ENCODE results near the gene SLC5A2.
"Not testable (repeated sequence)": the region's sequence is repeated elsewhere in the genome, so short reads cannot be mapped to it uniquely, and the experiment has no call there.

The SLC5A2 gene

DNA sequence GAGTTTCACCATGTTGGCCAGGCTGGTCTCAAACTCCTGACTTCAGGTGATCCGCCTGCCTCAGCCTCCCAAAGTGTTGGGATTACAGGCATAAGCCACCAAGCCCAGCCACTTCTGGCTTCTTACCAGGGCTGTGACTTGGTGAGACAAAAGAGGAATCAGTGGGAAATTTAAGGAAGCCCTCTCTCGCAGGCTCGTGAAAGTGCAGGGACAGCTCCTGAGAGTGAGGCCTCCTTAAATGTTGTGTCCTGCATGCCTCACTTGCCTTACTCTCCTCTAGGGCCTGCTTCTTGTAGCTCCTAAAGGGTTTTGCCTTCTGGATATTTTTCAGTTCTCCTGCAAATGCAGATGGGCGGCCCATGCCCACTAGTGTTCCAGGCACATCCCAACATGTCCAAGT, 50.0 kb downstream of the SLC5A2 start:
- Histone ChIP-seq H3K4me3 (ENCODE audit: low read length) (no peak overlapping the region), H3K9me3 (ENCODE audit: insufficient read depth, low read length) (no peaks in the 10 kb centered on the region), H3K4me1 (ENCODE audit: low read length) (no peaks in the 10 kb centered on the region), H4K20me1 (ENCODE audit: insufficient read depth, low read length) (no peaks in the 10 kb centered on the region), H3K27ac (ENCODE audit: low read length) (no peak overlapping the region), H3K4me2 (ENCODE audit: low read length) (no peak overlapping the region), H3K27me3 (ENCODE audit: low read depth, low read length) (no peaks in the 10 kb centered on the region), H2AFZ (ENCODE audit: low read depth, low read length) (no peak overlapping the region), H3K79me2 (ENCODE audit: low read length) (no peaks in the 10 kb centered on the region), H3K36me3 (replicated peaks; ENCODE audit: low read depth, low read length) (no peaks in the 10 kb centered on the region), H3K9ac (ENCODE audit: low read length) (no peak overlapping the region)
- no peak for TF ChIP-seq EZH2phosphoT487 (IDR thresholded peaks at IDR 0.05; ENCODE audit: low read depth)
- TF ChIP-seq, protein P1, sequence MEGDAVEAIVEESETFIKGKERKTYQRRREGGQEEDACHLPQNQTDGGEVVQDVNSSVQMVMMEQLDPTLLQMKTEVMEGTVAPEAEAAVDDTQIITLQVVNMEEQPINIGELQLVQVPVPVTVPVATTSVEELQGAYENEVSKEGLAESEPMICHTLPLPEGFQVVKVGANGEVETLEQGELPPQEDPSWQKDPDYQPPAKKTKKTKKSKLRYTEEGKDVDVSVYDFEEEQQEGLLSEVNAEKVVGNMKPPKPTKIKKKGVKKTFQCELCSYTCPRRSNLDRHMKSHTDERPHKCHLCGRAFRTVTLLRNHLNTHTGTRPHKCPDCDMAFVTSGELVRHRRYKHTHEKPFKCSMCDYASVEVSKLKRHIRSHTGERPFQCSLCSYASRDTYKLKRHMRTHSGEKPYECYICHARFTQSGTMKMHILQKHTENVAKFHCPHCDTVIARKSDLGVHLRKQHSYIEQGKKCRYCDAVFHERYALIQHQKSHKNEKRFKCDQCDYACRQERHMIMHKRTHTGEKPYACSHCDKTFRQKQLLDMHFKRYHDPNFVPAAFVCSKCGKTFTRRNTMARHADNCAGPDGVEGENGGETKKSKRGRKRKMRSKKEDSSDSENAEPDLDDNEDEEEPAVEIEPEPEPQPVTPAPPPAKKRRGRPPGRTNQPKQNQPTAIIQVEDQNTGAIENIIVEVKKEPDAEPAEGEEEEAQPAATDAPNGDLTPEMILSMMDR (IDR thresholded peaks at IDR 0.05; ENCODE audit: low read depth, low read length) = no peak

DNA sequence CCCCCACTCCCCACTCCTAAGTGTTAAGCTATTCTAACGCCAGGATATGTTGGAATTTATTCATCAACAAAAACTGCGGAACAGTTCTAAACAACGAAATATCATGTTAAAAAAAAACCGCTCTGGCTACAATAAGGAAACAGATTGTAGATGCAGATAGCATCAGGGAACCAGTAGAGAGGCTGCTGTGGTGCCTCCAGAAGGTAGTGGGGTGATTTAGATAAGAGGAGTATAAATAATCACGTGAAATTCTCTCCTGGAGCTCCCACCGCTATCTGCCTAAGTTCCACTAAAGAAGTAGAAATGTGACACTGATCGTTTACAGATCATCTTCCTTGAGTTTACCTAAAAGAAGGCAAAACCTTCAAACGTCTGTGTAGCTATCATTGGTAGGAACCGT, 52.8 kb downstream of the SLC5A2 start:
- Histone ChIP-seq H3K4me1 (ENCODE audit: low read length) (no peaks in the 10 kb centered on the region), H3K36me3 (replicated peaks; ENCODE audit: low read depth, low read length) (no peaks in the 10 kb centered on the region), H4K20me1 (ENCODE audit: insufficient read depth, low read length) (no peaks in the 10 kb centered on the region), H3K4me3 (ENCODE audit: low read length) (no peak overlapping the region), H3K79me2 (ENCODE audit: low read length) (no peaks in the 10 kb centered on the region), H3K27ac (ENCODE audit: low read length) (no peak overlapping the region), H3K9me3 (ENCODE audit: insufficient read depth, low read length) (no peaks in the 10 kb centered on the region), H2AFZ (ENCODE audit: low read depth, low read length) (no peak overlapping the region), H3K27me3 (ENCODE audit: low read depth, low read length) (no peaks in the 10 kb centered on the region), H3K9ac (ENCODE audit: low read length) (no peak overlapping the region), H3K4me2 (ENCODE audit: low read length) (no peak overlapping the region)
- TF ChIP-seq, protein P1 (IDR thresholded peaks at IDR 0.05; ENCODE audit: low read depth, low read length) = no peak
- TF ChIP-seq EZH2phosphoT487 (IDR thresholded peaks at IDR 0.05; ENCODE audit: low read depth) = no peak

DNA sequence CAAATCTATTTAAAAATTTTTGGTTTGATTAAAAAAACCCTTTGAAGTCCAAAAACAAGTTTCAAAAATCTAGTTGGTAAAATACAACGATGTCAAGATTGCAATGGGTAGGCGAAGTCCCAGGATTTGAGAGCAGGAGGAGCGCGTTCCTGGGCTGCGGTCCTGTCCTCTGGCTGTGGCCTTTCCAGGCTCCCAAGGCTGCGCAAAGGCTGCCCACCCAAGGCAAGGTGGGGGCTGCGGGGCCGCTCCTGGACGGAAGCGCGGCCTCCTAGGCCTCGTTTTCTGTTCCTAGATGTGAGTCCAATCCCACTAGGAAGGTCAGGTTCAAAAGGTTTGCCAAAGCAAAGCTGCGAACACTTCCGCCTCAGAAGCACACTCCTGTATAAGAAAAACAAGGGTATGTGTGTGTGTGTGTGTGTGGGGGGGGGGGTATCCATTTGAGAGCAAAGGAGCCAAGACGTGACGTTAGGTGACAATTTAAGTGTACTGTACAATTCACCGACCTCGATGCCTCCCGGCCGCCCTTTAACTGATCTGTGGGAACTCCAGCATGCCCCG, 54.0 kb downstream of the SLC5A2 start:
- Histone ChIP-seq H3K27me3 (ENCODE audit: low read depth, low read length) (no peaks in the 10 kb centered on the region), H2AFZ (ENCODE audit: low read depth, low read length) (no peak overlapping the region), H3K79me2 (ENCODE audit: low read length) (no peaks in the 10 kb centered on the region), H4K20me1 (ENCODE audit: insufficient read depth, low read length) (no peaks in the 10 kb centered on the region), H3K36me3 (replicated peaks; ENCODE audit: low read depth, low read length) (no peaks in the 10 kb centered on the region), H3K9me3 (ENCODE audit: insufficient read depth, low read length) (no peaks in the 10 kb centered on the region), H3K4me3 (ENCODE audit: low read length) (no peak overlapping the region), H3K27ac (ENCODE audit: low read length) (no peak overlapping the region), H3K4me1 (ENCODE audit: low read length) (no peaks in the 10 kb centered on the region), H3K4me2 (ENCODE audit: low read length) (no peak overlapping the region), H3K9ac (ENCODE audit: low read length) (no peak overlapping the region)
- TF ChIP-seq, protein P1 (IDR thresholded peaks at IDR 0.05; ENCODE audit: low read depth, low read length) = no peak
- TF ChIP-seq EZH2phosphoT487 (IDR thresholded peaks at IDR 0.05; ENCODE audit: low read depth) = no peak

DNA sequence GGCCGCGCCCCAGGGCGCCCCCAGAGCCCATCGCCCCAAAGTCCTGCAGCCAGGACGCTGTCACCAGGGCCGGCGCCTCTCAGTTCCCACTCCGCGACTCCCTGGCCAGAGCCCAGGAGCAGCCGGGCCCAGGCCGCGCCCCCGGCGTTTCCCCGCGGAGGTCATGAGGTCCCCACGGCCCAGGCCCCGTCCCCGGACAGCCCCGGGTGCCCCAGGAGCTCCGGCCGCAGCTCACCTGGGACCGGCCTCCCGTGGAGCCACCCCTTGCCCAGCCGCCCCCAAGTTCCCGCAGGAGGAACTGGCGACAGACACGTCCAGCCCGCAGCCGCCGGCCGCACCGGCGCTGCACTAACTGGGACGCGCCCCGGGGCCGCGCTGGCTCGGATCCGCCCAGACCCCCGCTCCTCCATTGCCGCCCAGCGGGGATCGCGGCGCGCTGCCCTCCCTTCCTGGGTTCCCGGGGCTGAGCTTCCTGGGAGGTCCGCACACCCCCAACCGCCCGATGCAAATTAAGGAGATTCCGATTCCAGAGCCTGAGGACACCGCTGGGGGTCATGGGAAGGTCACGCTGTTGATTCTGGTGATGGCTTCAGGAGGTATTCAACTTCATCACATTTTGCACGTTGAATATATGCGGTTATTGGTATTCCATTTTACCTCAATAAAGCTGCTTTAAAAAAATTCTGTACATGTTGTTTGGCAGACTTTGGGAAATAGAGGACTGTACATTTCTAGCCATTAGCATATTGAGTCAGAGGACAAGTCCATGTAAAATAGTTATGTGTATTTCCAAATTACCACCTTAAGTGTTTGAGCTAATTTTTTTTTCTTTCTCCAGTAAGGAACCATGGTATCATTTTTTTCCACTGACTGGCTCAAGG, 54.7 kb downstream of the SLC5A2 start:
- Histone ChIP-seq H3K9ac (ENCODE audit: low read length) (no peak overlapping the region), H3K79me2 (ENCODE audit: low read length) (no peaks in the 10 kb centered on the region), H3K36me3 (replicated peaks; ENCODE audit: low read depth, low read length) (no peaks in the 10 kb centered on the region), H3K9me3 (ENCODE audit: insufficient read depth, low read length) (no peaks in the 10 kb centered on the region), H4K20me1 (ENCODE audit: insufficient read depth, low read length) (no peaks in the 10 kb centered on the region), H2AFZ (ENCODE audit: low read depth, low read length) (no peak overlapping the region), H3K4me1 (ENCODE audit: low read length) (no peaks in the 10 kb centered on the region), H3K27me3 (ENCODE audit: low read depth, low read length) (no peaks in the 10 kb centered on the region), H3K27ac (ENCODE audit: low read length) (no peak overlapping the region), H3K4me3 (ENCODE audit: low read length) (no peak overlapping the region), H3K4me2 (ENCODE audit: low read length) (no peak overlapping the region)
- TF ChIP-seq EZH2phosphoT487 (IDR thresholded peaks at IDR 0.05; ENCODE audit: low read depth) = no peak
- TF ChIP-seq, protein P1 (IDR thresholded peaks at IDR 0.05; ENCODE audit: low read depth, low read length) = no peak

DNA sequence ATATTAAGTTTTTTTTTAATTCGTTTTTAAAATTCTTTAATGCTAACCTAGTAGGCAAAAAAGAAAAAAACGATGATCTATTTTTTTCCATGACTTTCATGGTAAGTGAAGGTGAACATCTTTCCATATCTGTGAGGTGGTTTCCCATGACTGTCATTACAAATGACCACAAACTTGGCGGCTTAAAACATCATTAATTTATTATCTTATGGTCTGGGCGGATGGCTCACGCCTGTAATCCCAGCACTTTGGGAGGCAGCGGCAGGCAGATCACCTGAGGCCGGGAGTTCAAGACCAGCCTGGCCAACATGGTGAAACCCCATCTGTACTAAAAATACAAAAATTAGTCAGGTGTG, 55.3 kb downstream of the SLC5A2 start:
- H4K20me1 ChIP-seq (ENCODE audit: insufficient read depth, low read length); H3K36me3 ChIP-seq (replicated peaks; ENCODE audit: low read depth, low read length); H3K4me3 ChIP-seq (ENCODE audit: low read length); H3K9me3 ChIP-seq (ENCODE audit: insufficient read depth, low read length); H3K27me3 ChIP-seq (ENCODE audit: low read depth, low read length); H3K27ac ChIP-seq (ENCODE audit: low read length); H3K4me2 ChIP-seq (ENCODE audit: low read length); H3K4me1 ChIP-seq (ENCODE audit: low read length); H2AFZ ChIP-seq (ENCODE audit: low read depth, low read length); H3K9ac ChIP-seq (ENCODE audit: low read length); H3K79me2 ChIP-seq (ENCODE audit: low read length): not testable (repeated sequence)

DNA sequence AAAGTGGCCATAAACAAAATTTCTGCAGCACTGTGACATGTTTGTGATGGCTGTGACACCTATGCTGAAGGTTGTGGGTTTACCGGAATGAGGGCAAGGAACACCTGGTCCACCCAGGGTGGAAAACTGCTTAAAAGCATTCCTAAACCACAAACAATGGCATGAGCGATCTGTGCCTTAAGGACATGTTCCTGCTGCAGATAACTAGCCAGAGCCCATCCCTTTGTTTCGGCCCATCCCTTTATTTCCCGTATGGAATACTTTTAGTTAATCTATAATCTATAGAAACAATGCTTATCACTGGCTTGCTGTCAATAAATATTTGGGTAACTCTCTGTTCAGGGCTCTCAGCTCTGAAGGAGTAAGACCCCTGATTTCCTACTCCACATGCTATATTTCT, 56.8 kb downstream of the SLC5A2 start:
- H2AFZ ChIP-seq (ENCODE audit: low read depth, low read length); H3K27ac ChIP-seq (ENCODE audit: low read length); H3K36me3 ChIP-seq (replicated peaks; ENCODE audit: low read depth, low read length); H3K9me3 ChIP-seq (ENCODE audit: insufficient read depth, low read length); H4K20me1 ChIP-seq (ENCODE audit: insufficient read depth, low read length); H3K9ac ChIP-seq (ENCODE audit: low read length); H3K4me1 ChIP-seq (ENCODE audit: low read length); H3K4me3 ChIP-seq (ENCODE audit: low read length); H3K4me2 ChIP-seq (ENCODE audit: low read length); H3K27me3 ChIP-seq (ENCODE audit: low read depth, low read length); H3K79me2 ChIP-seq (ENCODE audit: low read length): not testable (repeated sequence)
